ENCODE measurements around the gene KASH5.
A peak's percentile ranks its signal among the peaks of the same experiment; 100 is the strongest.

Gene KASH5

DNA sequence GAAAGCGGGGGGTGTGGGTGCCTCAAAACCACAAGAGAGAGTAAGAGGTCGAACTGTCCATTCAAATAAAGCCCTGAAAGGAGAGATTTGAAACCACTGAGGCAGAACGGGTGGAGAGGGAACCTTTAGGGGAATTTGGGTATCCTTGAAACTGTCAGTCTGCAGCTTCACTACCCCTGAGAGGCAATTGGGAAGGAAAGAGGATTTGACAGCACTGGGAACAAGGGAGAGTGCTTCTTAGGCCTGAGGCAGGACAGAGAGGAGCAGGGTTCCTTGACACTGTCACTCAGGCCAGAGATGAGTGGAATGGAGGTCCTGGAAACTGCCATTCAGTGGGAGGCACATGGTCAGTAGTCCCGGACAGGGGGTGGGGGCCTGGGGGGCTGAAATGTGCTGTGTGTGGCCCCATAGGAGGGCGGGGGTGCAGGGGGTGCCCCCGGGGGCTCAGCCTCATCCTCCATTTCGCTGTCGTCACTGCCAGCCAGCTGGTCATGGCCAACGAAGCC is 42.2 kb downstream of the KASH5 start (continued):
- TF ChIP-seq, protein P1, sequence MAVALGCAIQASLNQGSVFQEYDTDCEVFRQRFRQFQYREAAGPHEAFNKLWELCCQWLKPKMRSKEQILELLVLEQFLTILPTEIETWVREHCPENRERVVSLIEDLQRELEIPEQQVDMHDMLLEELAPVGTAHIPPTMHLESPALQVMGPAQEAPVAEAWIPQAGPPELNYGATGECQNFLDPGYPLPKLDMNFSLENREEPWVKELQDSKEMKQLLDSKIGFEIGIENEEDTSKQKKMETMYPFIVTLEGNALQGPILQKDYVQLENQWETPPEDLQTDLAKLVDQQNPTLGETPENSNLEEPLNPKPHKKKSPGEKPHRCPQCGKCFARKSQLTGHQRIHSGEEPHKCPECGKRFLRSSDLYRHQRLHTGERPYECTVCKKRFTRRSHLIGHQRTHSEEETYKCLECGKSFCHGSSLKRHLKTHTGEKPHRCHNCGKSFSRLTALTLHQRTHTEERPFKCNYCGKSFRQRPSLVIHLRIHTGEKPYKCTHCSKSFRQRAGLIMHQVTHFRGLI (tag by site-specific recombination; IDR thresholded peaks at IDR 0.05) = no peak
- TF ChIP-seq ZNF629 (tag by site-specific recombination; IDR thresholded peaks at IDR 0.05) = no peak

GRCh38 chr19:49430678-49431329 is 42.8 kb downstream of the KASH5 start:
- no peak overlapping the region for H3K4me3 ChIP-seq (ENCODE audit: low read depth, low read length)
- no peaks in the 10 kb centered on the region for H3K4me1 ChIP-seq (ENCODE audit: control insufficient read depth, insufficient read depth, low read length)
- H3K27ac ChIP-seq (ENCODE audit: extremely low read depth, low read depth, low read length) = no peak overlapping the region
- H3K36me3 ChIP-seq (ENCODE audit: control insufficient read depth in 2 of 2, insufficient read depth in 1 of 2, low read length in 2 of 2) = no peaks in the 10 kb centered on the region
- no peaks in the 10 kb centered on the region for H3K9me3 ChIP-seq (ENCODE audit: control insufficient read depth, insufficient read depth, low read depth, low read length)
- ChIA-PET POLR2A (no interaction called here), CTCF (interaction anchor here (0.7 to 1.9 kb wide), 5 partner anchors 10 to 1320 kb away, joined by 3 to 11 read pairs (median 4); partner anchors contain the start of genes PLA2G4C and SLC17A7)
- TF ChIP-seq GLIS1 (tag by site-specific recombination; IDR thresholded peaks at IDR 0.05) (peak; percentile 13; the same call in 1 of the 2 replicates), ZNF10 (tag by site-specific recombination; IDR thresholded peaks at IDR 0.05) (peak; percentile 32; the same call in 1 of the 2 replicates), ZBTB10 (tag by site-specific recombination; IDR thresholded peaks at IDR 0.05) (0 out of 2 replicates have a peak, but pooled peaks have one; percentile 50), ZNF121 (tag by site-specific recombination; IDR thresholded peaks at IDR 0.05) (no peak), ZNF654 (tag by site-specific recombination; IDR thresholded peaks at IDR 0.05; ENCODE audit: low read depth) (no peak), HIC1 (tag by site-specific recombination; IDR thresholded peaks at IDR 0.05) (peak; percentile 72; the same call in 1 of the 2 replicates), ZFHX2 (tag by site-specific recombination; conservative IDR thresholded peaks at IDR 0.05) (0 out of 2 replicates have a peak, but pooled peaks have one; percentile 15), GFI1B (tag by site-specific recombination; IDR thresholded peaks at IDR 0.05) (no peak), ZNF473 (tag by site-specific recombination; IDR thresholded peaks at IDR 0.05) (no peak)
- TF ChIP-seq, protein P2, sequence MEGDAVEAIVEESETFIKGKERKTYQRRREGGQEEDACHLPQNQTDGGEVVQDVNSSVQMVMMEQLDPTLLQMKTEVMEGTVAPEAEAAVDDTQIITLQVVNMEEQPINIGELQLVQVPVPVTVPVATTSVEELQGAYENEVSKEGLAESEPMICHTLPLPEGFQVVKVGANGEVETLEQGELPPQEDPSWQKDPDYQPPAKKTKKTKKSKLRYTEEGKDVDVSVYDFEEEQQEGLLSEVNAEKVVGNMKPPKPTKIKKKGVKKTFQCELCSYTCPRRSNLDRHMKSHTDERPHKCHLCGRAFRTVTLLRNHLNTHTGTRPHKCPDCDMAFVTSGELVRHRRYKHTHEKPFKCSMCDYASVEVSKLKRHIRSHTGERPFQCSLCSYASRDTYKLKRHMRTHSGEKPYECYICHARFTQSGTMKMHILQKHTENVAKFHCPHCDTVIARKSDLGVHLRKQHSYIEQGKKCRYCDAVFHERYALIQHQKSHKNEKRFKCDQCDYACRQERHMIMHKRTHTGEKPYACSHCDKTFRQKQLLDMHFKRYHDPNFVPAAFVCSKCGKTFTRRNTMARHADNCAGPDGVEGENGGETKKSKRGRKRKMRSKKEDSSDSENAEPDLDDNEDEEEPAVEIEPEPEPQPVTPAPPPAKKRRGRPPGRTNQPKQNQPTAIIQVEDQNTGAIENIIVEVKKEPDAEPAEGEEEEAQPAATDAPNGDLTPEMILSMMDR (tag by site-specific recombination; IDR thresholded peaks at IDR 0.05) = peak; percentile 76

DNA sequence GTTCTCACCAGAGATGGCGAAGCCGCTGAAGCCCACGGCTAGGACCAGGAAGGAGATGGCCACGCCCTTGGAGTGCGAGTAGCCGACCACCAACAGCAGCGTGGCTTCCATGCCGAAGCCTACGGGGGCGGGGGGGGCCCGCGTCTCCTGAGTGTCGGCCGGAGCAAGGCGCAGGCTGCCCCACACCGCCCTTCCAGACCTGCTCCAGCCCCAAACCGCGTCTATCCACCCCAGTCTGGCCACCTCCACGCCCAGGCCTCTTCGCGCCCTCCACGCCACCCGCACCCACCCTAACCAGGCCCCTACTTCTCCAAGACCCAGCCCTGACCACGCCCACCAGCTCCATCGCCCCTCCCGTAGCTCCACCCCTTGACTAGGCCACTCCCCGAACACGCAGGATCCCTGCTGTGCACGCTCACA is 43.3 kb downstream of the KASH5 start:
- no peaks in the 10 kb centered on the region for H3K36me3 ChIP-seq (ENCODE audit: control insufficient read depth in 2 of 2, insufficient read depth in 1 of 2, low read length in 2 of 2)
- H3K4me3 ChIP-seq (ENCODE audit: low read depth, low read length) = no peak overlapping the region
- H3K9me3 ChIP-seq (ENCODE audit: control insufficient read depth, insufficient read depth, low read depth, low read length) = no peaks in the 10 kb centered on the region
- ChIA-PET POLR2A (no interaction called here), CTCF (interaction anchor here (0.7 to 1.5 kb wide), 2 partner anchors 37 to 1321 kb away, joined by 3 to 4 read pairs; partner anchors contain the start of gene PLA2G4C)
- no peaks in the 10 kb centered on the region for H3K4me1 ChIP-seq (ENCODE audit: control insufficient read depth, insufficient read depth, low read length)
- H3K27ac ChIP-seq (ENCODE audit: extremely low read depth, low read depth, low read length) = no peak overlapping the region
- TF ChIP-seq ZBTB6 (tag by site-specific recombination; IDR thresholded peaks at IDR 0.05) = peak; percentile 80; the same call in 1 of the 2 replicates
- no peak for TF ChIP-seq ZNF37A (tag by site-specific recombination; IDR thresholded peaks at IDR 0.05)
- TF ChIP-seq ZNF10 (tag by site-specific recombination; IDR thresholded peaks at IDR 0.05) = no peak
- TF ChIP-seq ZNF645 (tag by site-specific recombination; IDR thresholded peaks at IDR 0.05) = no peak
- TF ChIP-seq ZNF335 (tag by site-specific recombination; conservative IDR thresholded peaks at IDR 0.05) = no peak
- TF ChIP-seq KLF9 (tag by site-specific recombination; IDR thresholded peaks at IDR 0.05; ENCODE audit: low read depth) = peak; percentile 65
- no peak for TF ChIP-seq ZNF24 (tag by site-specific recombination; IDR thresholded peaks at IDR 0.05)
- TF ChIP-seq ZNF221 (tag by site-specific recombination; IDR thresholded peaks at IDR 0.05; ENCODE audit: borderline replicate concordance) = no peak
- TF ChIP-seq GLI4 (tag by site-specific recombination; IDR thresholded peaks at IDR 0.05) = no peak
- TF ChIP-seq ZNF23 (tag by site-specific recombination; IDR thresholded peaks at IDR 0.05; ENCODE audit: borderline replicate concordance) = no peak
- TF ChIP-seq ZNF660 (tag by site-specific recombination; IDR thresholded peaks at IDR 0.05) = no peak

Measured in HEK293 (cell line).